ENCODE data around the gene RAB11FIP5. TPM values are rescaled to one million over a fixed set of nuclear protein-coding genes. Genes with fewer than 3 reads are reported as not detected.

The RAB11FIP5 gene
- total and polyA plus RNA-seq, 9 of the 15 experiments (the other 6 are each of a cell fraction or from before 2014, with no cell fraction given) = 1.7 to 14.4 (median 6.4) TPM

GRCh38 chr2:73109431-73110167, 3.1 kb downstream of the RAB11FIP5 start:
- DNase-seq (ENCODE audit: extremely low read depth in 1 of 4, low spot score in 3 of 4) (no peak), ATAC-seq (no peak), FAIRE-seq (no peak)
- Histone ChIP-seq H3K9ac (ENCODE audit: insufficient read depth in 1 of 2, low read depth in 2 of 2, low read length in 2 of 2) (no peak overlapping the region; a peak in 1 of 4 replicates), H3K4me1 (replicated peaks in 1 of 2; ENCODE audit: control insufficient read depth in 2 of 2, insufficient read depth in 2 of 2, low read length in 2 of 2) (peaks cover 14 to 31% of the 10 kb centered on the region in 2 experiments), H3K27me3 (ENCODE audit: control insufficient read depth in 2 of 2, insufficient read depth in 2 of 2, low read length in 2 of 2) (no peaks in the 10 kb centered on the region), H3K9me1 (ENCODE audit: control insufficient read depth, insufficient read depth, low read length) (no peaks in the 10 kb centered on the region), H3K4me2 (ENCODE audit: insufficient read depth, low read length) (no peak overlapping the region), H3K79me2 (ENCODE audit: control insufficient read depth, insufficient read depth, low read length) (peaks cover 26% of the 10 kb centered on the region), H3K36me3 (ENCODE audit: control insufficient read depth, insufficient read depth, low read length) (no peaks in the 10 kb centered on the region), H3K27ac (ENCODE audit: extremely low read depth, low read depth, low read length) (no peak overlapping the region), H2AFZ (ENCODE audit: low read depth, low read length) (no peak overlapping the region), H3K4me3 (no peak overlapping the region), H3K9me3 (replicated peaks; ENCODE audit: control insufficient read depth, insufficient read depth, low read depth, low read length) (no peaks in the 10 kb centered on the region), H4K20me1 (replicated peaks; ENCODE audit: control insufficient read depth, insufficient read depth, low read length) (peaks cover 16% of the 10 kb centered on the region; the same call in 1 of the 2 replicates)
- 0 out of 2 replicates have a peak, but pooled peaks have one; percentile 32 for TF ChIP-seq HDAC2 (IDR thresholded peaks at IDR 0.05)
- 0 out of 4 replicates have a peak, but pooled peaks of 1 of the 2 experiments have one; percentile 19 for TF ChIP-seq RCOR1 (IDR thresholded peaks at IDR 0.05; ENCODE audit: borderline replicate concordance in 1 of 2, low read depth in 2 of 2, low read length in 2 of 2)
- peak; percentile 71 for TF ChIP-seq RBM25 (IDR thresholded peaks at IDR 0.05; ENCODE audit: low read depth, low read length, severe bottlenecking)
- no peak for TF ChIP-seq GTF3C2 (IDR thresholded peaks at IDR 0.05; ENCODE audit: borderline replicate concordance, extremely low read depth, insufficient read length)
- no peak for TF ChIP-seq ARID3A (IDR thresholded peaks at IDR 0.05; ENCODE audit: borderline replicate concordance, low read depth, low read length)
- peak; percentile 46 for TF ChIP-seq BCOR (IDR thresholded peaks at IDR 0.05)
- peak; percentile 41 to 68; a peak in 3 of 4 replicates for TF ChIP-seq KDM1A (IDR thresholded peaks at IDR 0.05)
- intact Hi-C loops (cut with micrococcal nuclease) = no loop called here
- CTCF ChIA-PET (ENCODE audit: low intra/inter-chr PET ratio) = no interaction called here
- WGBS (ENCODE audit: insufficient coverage, low coverage, missing lambda C conversion rate) = 42% methylated on average over 5 of the region's 5 CpGs
- in situ Hi-C loops (cut with MboI) = no loop called here
- POLR2A ChIA-PET = interaction anchor here (0.6 to 1.0 kb wide), 4 partner anchors 16 to 44 kb away, joined by 3 read pairs; no protein-coding TSS in a partner anchor
- no TSS peak for BruUV-seq (replicated peaks)
